Measurements from ENCODE around the gene CAMK1D.

CAMK1D gene

DNA sequence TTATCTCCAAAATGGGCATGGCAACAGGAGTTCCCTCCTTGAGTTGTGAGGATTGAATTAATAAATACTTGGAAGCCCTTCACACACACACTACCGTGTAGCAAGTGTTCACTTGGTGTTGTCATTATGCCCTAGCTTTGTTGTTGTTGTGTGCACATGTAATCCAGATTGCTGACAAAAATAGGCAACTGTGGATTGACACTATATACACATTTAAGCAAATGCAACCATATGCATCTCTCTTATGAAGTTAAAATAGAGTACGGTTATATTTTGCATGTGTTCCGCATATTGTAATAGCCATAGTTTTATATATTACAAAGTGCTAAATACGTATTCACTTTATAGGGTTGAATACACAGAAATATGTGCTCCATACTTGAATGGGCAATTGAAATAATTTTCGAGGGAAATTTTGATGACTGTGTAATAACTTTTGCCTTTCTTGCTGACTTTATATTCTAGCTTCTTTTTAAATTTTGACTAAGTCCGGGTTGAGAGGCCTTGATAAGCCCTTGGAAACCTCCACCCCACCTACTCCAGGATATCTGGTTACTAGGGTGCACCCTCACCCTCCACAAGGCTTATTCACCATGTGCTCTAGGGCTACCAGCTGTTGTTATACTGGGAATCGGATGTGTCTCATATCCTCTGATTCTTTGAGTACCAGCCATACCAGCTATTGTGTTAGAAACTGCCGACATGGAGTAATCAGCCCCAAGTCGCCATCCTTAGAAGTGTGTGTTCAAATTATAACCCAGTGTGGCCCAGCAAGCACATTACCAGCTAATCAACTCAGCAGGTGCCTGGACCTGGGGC is 265.0 kb downstream of the CAMK1D start:
- Histone ChIP-seq H3K4me1 (ENCODE audit: control insufficient read depth, insufficient read depth, low read length) (no peaks in the 10 kb centered on the region), H3K4me3 (ENCODE audit: low read length) (no peak overlapping the region), H3K36me3 (ENCODE audit: control insufficient read depth, insufficient read depth, low read length) (no peaks in the 10 kb centered on the region)

DNA sequence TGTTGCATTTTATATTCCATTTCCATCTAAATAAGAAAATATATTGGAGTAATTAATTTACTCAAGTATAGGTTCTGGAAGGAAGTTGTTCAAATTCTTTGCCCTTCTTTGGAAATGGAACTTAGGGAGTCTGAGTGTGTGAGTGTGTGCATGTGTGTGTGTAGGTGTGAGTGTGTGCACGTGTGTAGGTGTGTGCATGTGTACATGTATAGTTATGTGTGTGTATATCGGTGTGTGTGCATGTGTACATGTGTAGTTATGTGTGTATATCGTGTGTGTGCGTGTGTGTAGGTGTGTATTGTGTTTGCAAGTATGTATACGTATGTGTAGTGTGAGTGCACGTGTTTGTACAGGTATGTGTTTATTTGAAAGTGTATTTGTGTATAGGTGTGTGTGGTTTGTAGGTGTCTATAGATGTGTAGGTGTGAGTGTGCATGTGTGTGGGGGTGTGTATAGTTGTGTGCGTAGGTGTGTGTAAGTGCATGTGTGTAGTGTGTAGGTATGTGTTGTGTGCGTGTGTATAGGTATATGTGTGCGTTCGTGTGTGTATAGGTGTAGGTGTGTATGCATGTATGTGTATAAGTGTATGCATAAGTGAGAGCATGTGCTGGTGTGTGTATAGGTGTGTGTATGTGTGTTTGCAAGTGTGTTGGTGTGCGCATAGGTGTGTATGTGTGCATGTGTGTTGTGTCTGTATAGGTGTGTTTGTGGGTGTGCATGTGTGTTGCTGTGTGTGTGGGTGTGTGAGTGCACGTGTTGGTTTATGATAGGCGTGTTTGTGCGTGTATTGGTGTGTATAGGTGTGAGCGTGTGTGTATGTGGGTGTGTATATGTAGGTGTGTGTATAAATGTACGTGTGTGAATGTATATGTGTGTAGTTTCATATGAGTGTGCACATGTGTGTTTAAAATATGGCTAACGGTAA is 266.2 kb downstream of the CAMK1D start:
- Histone ChIP-seq H3K36me3 (ENCODE audit: control insufficient read depth, insufficient read depth, low read length) (no peaks in the 10 kb centered on the region), H3K4me3 (ENCODE audit: low read length) (no peak overlapping the region), H3K27me3 (ENCODE audit: control insufficient read depth, insufficient read depth, low read length) (no peaks in the 10 kb centered on the region)

More for the DNA sequence above, 265.0 kb downstream of the CAMK1D start:
- H3K9ac ChIP-seq (ENCODE audit: low read length), result no peak overlapping the region
- H3K27me3 ChIP-seq (ENCODE audit: control insufficient read depth, insufficient read depth, low read length), result no peaks in the 10 kb centered on the region
- H3K9me3 ChIP-seq (ENCODE audit: control insufficient read depth, low read length), result no peaks in the 10 kb centered on the region

DNA sequence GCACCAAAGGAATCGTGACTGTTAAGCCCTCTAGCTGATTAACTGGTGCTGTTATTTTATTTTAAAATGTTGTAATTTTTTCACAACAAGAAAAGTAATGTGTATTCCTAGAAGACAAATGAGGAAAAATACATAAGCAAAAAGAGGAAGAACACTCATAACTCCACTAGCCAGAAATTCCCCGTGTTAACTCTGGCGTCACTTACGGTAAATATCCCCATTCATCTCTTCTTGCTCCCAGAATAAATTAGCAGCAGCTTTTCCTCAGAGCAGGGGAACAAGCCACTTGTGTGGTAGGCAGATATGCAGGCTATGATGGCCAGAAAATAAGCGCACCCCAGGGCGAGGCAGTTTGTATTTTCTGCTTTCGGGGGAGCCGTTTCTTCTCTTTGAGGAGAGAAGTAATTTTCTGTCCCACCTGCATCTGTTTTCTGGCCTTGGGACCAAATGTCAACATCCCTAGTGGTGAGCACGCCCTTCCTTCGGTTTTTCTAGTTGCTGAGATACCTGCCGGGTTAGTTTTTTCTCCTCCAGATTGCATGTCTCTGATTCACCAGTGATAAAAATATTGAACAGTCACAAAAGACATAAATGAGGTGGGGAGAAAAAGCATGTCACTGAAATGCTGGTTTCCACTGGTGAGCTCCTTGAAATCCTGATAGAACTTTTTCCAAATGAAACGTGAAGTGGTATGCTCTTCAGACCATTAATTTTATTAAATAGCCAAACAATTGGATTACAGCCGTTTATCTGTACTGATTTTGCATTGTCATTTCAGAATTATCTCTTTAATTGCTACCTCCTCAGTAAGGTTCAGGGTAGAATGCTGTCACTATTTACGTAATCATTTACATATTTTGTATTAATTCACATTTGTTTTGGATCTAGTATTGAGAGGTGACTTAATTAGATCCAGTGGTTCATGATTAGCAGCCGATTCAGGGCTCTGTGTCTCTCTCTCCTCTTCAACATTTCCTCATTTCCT is 268.1 kb downstream of the CAMK1D start:
- no peaks in the 10 kb centered on the region for H3K4me1 ChIP-seq (ENCODE audit: control insufficient read depth, insufficient read depth, low read length)
- no peaks in the 10 kb centered on the region for H3K27me3 ChIP-seq (ENCODE audit: control insufficient read depth, insufficient read depth, low read length)
- H3K9ac ChIP-seq (ENCODE audit: low read length), result no peak overlapping the region
- no peaks in the 10 kb centered on the region for H3K36me3 ChIP-seq (ENCODE audit: control insufficient read depth, insufficient read depth, low read length)
- no peaks in the 10 kb centered on the region for H3K9me3 ChIP-seq (ENCODE audit: control insufficient read depth, low read length)
- no peak overlapping the region for H3K4me3 ChIP-seq (ENCODE audit: low read length)

More for the DNA sequence above, 266.2 kb downstream of the CAMK1D start:
- Histone ChIP-seq H3K9ac (ENCODE audit: low read length) (no peak overlapping the region), H3K9me3 (ENCODE audit: control insufficient read depth, low read length) (no peaks in the 10 kb centered on the region), H3K4me1 (ENCODE audit: control insufficient read depth, insufficient read depth, low read length) (no peaks in the 10 kb centered on the region)

DNA sequence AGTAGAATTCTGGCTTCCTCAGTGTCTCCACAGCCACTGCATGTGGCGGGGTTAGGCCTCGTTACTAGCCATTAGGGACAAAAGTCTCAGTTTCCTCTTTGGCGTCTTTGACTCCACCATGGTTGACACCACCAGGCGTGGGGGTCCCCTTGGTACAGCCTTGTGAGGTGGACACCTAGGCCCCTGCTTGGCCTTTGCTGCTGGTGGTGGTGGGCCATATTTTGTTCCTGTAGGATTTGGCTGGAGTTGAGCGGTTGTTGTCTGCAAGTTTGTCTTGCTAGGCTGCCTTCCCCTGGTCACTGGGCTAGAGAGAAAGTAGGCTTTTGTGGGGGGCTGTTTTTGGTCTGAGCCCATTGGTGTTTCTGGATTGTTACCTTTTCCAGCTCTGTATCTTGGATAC is 272.7 kb downstream of the CAMK1D start:
- Histone ChIP-seq H3K4me3 (ENCODE audit: low read length) (no peak overlapping the region), H3K27me3 (ENCODE audit: control insufficient read depth, insufficient read depth, low read length) (no peaks in the 10 kb centered on the region), H3K4me1 (ENCODE audit: control insufficient read depth, insufficient read depth, low read length) (no peaks in the 10 kb centered on the region), H3K9me3 (ENCODE audit: control insufficient read depth, low read length) (no peaks in the 10 kb centered on the region), H3K36me3 (ENCODE audit: control insufficient read depth, insufficient read depth, low read length) (no peaks in the 10 kb centered on the region), H3K9ac (ENCODE audit: low read length) (no peak overlapping the region)

DNA sequence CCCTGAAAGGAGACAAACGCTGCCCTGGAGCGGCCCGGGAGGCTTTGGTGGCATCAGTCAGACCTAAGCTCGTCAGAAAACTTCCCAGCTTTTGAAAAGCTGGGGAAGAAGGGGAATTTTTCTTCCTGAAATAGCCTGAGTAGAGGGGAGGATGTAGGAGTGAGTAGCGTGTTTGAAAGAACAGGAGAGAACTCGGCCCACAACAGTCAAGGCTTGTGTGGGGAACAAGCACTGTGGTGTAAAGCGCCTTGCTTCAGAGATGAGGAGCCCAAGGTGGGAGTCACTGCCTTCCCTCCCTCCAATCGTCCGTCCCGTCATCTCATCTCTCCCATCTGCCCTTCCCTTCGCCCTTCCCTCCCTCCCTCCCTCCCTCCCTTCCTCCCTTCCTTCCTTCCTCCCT is 273.3 kb downstream of the CAMK1D start:
- no peak overlapping the region for H3K4me3 ChIP-seq (ENCODE audit: low read length)
- no peaks in the 10 kb centered on the region for H3K27me3 ChIP-seq (ENCODE audit: control insufficient read depth, insufficient read depth, low read length)
- H3K36me3 ChIP-seq (ENCODE audit: control insufficient read depth, insufficient read depth, low read length), result no peaks in the 10 kb centered on the region
- no peaks in the 10 kb centered on the region for H3K4me1 ChIP-seq (ENCODE audit: control insufficient read depth, insufficient read depth, low read length)
- no peaks in the 10 kb centered on the region for H3K9me3 ChIP-seq (ENCODE audit: control insufficient read depth, low read length)
- H3K9ac ChIP-seq (ENCODE audit: low read length), result no peak overlapping the region

DNA sequence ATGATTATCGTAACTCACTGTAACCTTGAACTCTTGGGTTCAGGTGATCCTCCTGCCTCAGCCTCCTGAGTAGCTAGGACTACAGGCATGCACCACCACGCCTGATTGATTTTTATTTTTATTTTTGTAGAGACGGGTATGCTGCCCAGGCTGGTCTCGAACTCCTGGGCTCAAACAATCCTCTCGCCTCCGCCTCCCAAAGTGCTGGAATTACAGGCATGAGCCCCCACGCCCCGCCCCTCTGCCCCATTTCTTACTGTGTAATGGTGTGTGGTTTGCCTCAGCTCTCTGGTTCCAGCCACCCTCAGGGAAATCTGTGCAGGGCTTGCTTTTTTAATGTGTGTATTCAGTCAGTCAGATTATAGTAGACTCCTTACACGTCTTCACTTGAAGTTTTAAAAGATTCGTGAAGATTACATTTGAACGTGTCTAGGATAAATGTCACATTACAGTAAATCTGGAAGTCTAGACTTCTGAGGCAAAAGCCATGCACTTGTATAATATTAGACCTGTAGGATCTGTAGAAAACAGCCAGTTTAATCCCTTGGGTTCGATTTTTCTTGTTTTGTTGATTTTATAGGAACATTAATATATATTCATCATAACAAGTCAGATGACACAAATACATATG is 276.2 kb downstream of the CAMK1D start:
- Histone ChIP-seq H3K4me3 (ENCODE audit: low read length) (no peak overlapping the region), H3K36me3 (ENCODE audit: control insufficient read depth, insufficient read depth, low read length) (no peaks in the 10 kb centered on the region), H3K9me3 (ENCODE audit: control insufficient read depth, low read length) (no peaks in the 10 kb centered on the region), H3K9ac (ENCODE audit: low read length) (no peak overlapping the region), H3K4me1 (ENCODE audit: control insufficient read depth, insufficient read depth, low read length) (no peaks in the 10 kb centered on the region), H3K27me3 (ENCODE audit: control insufficient read depth, insufficient read depth, low read length) (no peaks in the 10 kb centered on the region)

DNA sequence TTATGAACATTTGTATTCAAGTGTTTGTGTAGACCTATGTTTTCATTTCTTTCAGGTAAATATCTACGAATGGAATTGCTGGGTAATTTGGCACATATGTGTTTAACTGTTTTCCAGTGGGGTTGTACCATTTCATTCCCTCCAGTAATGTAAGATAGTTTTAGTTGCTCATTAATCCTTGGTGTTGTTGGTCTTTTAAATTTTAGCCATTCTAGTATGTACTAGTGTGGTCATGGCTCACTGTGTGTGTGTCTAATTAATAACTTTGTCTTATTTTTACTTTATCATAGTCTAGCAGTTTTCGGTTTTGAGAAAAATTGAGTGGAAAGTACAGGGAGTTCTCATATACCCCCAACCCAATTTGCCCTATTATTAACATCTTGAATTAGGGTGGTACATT is 278.8 kb downstream of the CAMK1D start:
- no peaks in the 10 kb centered on the region for H3K27me3 ChIP-seq (ENCODE audit: control insufficient read depth, insufficient read depth, low read length)
- no peak overlapping the region for H3K4me3 ChIP-seq (ENCODE audit: low read length)
- H3K4me1 ChIP-seq (ENCODE audit: control insufficient read depth, insufficient read depth, low read length), result no peaks in the 10 kb centered on the region
- no peaks in the 10 kb centered on the region for H3K9me3 ChIP-seq (ENCODE audit: control insufficient read depth, low read length)
- H3K36me3 ChIP-seq (ENCODE audit: control insufficient read depth, insufficient read depth, low read length), result no peaks in the 10 kb centered on the region
- H3K9ac ChIP-seq (ENCODE audit: low read length), result no peak overlapping the region

DNA sequence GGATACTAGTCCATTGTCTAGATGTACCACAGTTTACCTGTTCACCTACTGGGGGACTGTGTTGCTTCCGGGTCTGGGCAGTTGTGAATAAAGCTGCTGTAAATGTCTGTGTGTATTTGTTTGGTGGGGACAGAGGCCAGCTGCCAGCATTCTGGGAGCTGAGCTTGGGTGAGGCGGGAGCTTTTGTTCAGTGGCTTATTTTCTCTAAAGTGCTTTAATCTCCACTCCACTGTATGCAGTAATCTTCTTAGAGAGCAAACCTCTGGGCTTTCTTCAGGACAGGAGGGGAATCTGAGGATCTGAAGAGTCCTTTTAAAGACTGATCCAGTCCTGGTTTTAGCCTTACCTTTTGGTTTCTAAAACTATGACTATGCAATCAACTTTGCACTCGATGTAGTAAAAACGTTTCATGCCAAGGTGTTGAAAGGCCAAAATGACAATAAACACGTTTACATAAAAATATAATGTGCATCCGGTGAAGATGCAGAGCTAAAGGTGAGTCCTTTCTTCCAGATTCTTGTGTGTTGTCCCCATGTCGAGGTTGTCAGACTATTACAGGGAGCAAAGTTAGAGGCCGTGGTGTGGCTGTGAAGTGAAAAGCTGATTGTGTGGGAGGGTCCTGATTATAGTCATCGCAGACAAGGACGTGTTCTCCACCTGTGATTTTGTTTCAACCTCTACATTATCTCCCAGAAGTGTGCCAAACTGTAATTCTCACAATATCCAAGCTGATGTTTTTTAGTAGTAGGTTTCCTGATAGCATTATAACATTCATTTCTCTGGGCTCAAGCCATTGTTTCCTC is 279.8 kb downstream of the CAMK1D start:
- H3K4me3 ChIP-seq (ENCODE audit: low read length), result no peak overlapping the region
- H3K4me1 ChIP-seq (ENCODE audit: control insufficient read depth, insufficient read depth, low read length), result no peaks in the 10 kb centered on the region
- no peaks in the 10 kb centered on the region for H3K9me3 ChIP-seq (ENCODE audit: control insufficient read depth, low read length)
- H3K9ac ChIP-seq (ENCODE audit: low read length), result no peak overlapping the region
- H3K27me3 ChIP-seq (ENCODE audit: control insufficient read depth, insufficient read depth, low read length), result no peaks in the 10 kb centered on the region
- H3K36me3 ChIP-seq (ENCODE audit: control insufficient read depth, insufficient read depth, low read length), result no peaks in the 10 kb centered on the region

DNA sequence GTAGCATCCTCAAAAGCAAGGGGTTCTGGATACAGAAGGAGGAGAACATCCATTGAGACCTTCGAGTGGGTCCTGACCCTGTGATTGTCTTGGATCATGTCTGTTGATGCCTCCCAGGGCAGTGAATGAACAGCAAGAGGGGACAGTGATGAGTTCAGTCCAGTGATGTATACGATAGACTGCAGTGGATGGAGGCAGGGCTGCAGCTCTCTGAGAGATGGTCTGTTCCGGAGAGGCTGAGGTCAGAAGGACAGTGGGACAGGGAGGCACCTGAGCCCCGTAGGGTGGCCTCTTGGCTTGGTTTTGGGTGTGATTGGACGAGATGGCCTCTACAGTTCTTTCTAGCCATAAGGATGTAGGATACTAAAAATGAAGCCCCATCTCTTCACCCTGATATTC is 280.4 kb downstream of the CAMK1D start:
- no peaks in the 10 kb centered on the region for H3K9me3 ChIP-seq (ENCODE audit: control insufficient read depth, low read length)
- H3K4me1 ChIP-seq (ENCODE audit: control insufficient read depth, insufficient read depth, low read length), result no peaks in the 10 kb centered on the region
- H3K36me3 ChIP-seq (ENCODE audit: control insufficient read depth, insufficient read depth, low read length), result no peaks in the 10 kb centered on the region
- no peak overlapping the region for H3K9ac ChIP-seq (ENCODE audit: low read length)
- H3K27me3 ChIP-seq (ENCODE audit: control insufficient read depth, insufficient read depth, low read length), result no peaks in the 10 kb centered on the region
- H3K4me3 ChIP-seq (ENCODE audit: low read length), result no peak overlapping the region

DNA sequence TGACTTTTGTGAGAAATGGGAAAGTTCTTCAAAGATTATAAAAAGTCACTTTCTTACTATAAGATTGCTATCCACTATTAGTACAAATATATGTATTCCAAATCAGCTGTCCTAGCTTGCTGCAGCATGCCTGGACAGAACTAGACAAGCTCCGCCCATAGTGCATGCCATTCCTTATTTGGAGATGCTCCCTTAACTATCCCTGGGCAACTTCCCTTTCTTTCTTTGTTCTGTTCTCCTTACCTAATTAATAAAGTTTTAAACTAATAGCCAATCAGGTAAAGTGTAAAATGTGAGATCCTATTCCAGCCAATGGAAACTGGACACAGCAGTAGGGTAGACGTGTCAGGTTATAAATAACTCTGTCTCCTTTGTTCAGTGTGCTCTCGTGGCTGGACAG is 281.9 kb downstream of the CAMK1D start:
- no peaks in the 10 kb centered on the region for H3K36me3 ChIP-seq (ENCODE audit: control insufficient read depth, insufficient read depth, low read length)
- no peaks in the 10 kb centered on the region for H3K4me1 ChIP-seq (ENCODE audit: control insufficient read depth, insufficient read depth, low read length)
- no peak overlapping the region for H3K9ac ChIP-seq (ENCODE audit: low read length)
- H3K27me3 ChIP-seq (ENCODE audit: control insufficient read depth, insufficient read depth, low read length), result no peaks in the 10 kb centered on the region
- H3K9me3 ChIP-seq (ENCODE audit: control insufficient read depth, low read length), result no peaks in the 10 kb centered on the region
- H3K4me3 ChIP-seq (ENCODE audit: low read length), result no peak overlapping the region
